ENCODE measurements around the gene NRROS. TPM values are rescaled to one million over a fixed set of nuclear protein-coding genes. Genes with fewer than 3 reads are reported as not detected.

Gene NRROS
- total RNA-seq, 6 experiments from 2014 or later, result 1.2 to 4.0 (median 2.1) TPM

DNA sequence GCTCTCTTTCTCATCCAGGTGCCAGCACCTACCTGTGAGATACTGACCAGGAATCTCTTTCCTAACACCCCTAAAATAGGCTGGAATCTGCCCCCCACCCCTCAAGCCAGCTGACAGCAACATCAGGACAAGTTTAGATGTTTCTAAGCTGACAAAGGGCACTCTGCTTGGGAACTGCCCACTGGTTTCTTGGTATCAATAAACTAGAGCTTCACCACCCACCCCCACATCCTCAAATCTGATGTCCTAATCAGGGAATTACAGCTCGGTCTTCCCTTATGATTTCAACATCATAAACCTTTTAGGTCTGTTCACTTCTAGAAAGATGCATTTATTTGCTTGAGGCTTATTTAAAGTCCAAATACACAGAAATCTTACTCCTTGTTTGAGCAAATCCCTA, 37.9 kb downstream of the NRROS start:
- H3K36me3 ChIP-seq, result no peaks in the 10 kb centered on the region
- no peak for ATAC-seq
- no peaks in the 10 kb centered on the region for H3K9me3 ChIP-seq
- H3K4me3 ChIP-seq, result no peak overlapping the region
- intact Hi-C loops (cut with DNase I), result no loop called here
- no peaks in the 10 kb centered on the region for H3K27me3 ChIP-seq
- DNase-seq, result no peak
- no peaks in the 10 kb centered on the region for H3K4me1 ChIP-seq
- 0% methylated on average over 1 of the region's 1 CpG for WGBS (ENCODE audit: insufficient coverage, low coverage, low lambda C conversion rate, missing lambda C conversion rate)
- no peak for TF ChIP-seq POLR2A (IDR thresholded peaks at IDR 0.05)
- TF ChIP-seq, protein P1, sequence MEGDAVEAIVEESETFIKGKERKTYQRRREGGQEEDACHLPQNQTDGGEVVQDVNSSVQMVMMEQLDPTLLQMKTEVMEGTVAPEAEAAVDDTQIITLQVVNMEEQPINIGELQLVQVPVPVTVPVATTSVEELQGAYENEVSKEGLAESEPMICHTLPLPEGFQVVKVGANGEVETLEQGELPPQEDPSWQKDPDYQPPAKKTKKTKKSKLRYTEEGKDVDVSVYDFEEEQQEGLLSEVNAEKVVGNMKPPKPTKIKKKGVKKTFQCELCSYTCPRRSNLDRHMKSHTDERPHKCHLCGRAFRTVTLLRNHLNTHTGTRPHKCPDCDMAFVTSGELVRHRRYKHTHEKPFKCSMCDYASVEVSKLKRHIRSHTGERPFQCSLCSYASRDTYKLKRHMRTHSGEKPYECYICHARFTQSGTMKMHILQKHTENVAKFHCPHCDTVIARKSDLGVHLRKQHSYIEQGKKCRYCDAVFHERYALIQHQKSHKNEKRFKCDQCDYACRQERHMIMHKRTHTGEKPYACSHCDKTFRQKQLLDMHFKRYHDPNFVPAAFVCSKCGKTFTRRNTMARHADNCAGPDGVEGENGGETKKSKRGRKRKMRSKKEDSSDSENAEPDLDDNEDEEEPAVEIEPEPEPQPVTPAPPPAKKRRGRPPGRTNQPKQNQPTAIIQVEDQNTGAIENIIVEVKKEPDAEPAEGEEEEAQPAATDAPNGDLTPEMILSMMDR (IDR thresholded peaks at IDR 0.05), result no peak
- no peak overlapping the region for H3K27ac ChIP-seq

DNA sequence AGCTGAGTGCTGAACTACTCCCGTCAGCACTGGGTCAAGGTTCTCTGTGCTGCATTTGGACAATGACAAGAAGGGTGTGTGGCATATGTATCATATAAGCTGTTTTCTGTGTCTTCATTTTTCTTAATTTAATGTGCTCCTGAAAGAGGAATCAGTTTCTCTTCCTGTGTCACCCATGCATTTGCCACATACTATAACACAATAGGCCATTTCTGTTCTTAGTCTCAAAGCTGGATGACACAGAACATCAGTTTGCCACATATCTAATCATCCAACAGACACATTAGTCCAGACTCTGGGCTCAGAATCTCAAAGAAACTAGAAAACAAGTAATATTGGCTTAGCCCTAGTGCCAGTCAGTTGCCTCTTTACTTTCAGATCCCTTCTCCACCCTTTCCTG, 38.4 kb downstream of the NRROS start:
- H3K27ac ChIP-seq, result no peak overlapping the region
- no peak overlapping the region for H3K4me3 ChIP-seq
- no peaks in the 10 kb centered on the region for H3K4me1 ChIP-seq
- no peaks in the 10 kb centered on the region for H3K9me3 ChIP-seq
- WGBS (ENCODE audit: insufficient coverage, low coverage, low lambda C conversion rate, missing lambda C conversion rate), result 41% methylated on average over 1 of the region's 1 CpG
- no peaks in the 10 kb centered on the region for H3K27me3 ChIP-seq
- TF ChIP-seq, protein P1 (IDR thresholded peaks at IDR 0.05), result no peak
- TF ChIP-seq POLR2A (IDR thresholded peaks at IDR 0.05), result no peak
- intact Hi-C loops (cut with DNase I), result no loop called here
- DNase-seq (no peak), ATAC-seq (no peak)
- no peaks in the 10 kb centered on the region for H3K36me3 ChIP-seq

DNA sequence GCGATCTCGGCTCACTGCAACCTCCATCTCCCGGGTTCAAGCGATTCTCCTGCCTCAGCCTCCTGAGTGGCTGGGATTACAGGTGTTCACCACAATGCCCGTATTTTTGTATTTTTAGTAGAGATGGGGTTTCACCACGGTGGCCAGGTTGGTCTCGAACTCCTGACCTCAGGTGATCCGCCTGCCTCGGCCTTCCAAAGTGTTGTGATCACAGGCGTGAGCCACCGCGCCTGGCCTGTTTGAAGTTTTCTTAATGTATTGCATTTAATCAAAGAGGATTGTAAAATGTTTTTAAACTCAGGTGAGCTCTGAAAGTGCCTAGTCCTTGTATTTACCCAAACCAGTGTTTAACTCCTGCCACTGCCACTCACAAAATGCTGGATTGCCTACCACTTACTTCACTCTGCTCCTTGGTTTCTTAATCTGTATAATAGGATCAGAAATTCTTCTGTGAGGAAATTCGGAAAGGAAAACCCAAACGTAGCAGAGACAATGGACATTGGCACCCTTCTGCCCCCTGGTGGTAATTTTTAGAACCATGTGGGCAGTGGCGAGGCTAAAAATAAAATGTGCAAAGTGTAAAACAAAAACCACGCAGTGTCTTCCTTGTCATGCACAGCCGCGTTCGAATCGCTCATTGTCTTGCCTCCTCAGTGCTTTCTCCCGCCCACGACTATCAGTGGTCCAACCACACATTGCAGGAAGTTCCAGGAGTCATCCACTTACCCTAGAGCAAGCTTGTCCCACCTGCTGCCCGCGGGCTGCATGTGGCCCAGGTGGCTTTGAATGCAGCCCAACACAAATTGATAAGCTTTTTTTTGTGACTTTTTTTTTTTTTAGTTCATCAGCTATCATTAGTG, 45.3 kb downstream of the NRROS start:
- intact Hi-C loops (cut with DNase I), result loop anchor here (5.0 kb wide), 1 partner anchor 72 kb away; no protein-coding TSS in a partner anchor
- H3K4me3 ChIP-seq, result no peak overlapping the region
- WGBS (ENCODE audit: insufficient coverage, low coverage, low lambda C conversion rate, missing lambda C conversion rate), result 28% methylated on average over 19 of the region's 24 CpGs

DNA sequence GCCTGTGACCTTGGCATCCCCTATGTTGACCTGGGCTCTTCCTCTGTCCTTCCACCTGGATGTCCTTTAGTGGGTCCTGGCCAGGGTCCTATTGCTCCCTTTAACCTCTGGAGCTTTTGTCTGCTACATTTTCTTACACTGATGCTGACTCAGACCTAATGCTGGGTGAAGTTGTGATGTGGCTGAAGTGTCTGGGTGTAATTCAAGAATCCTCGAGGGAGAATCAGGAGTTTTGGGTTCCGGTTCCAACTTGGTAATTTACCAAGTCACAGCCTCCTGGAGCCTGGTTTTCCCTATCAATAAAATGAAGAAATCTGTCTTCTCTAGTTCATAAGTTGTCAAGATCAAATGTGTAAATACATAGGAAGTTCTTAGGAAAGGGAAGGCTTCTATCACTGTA, 46.9 kb downstream of the NRROS start:
- Histone ChIP-seq H3K36me3 (no peaks in the 10 kb centered on the region), H3K9me3 (no peaks in the 10 kb centered on the region), H3K27me3 (no peaks in the 10 kb centered on the region), H3K4me1 (peaks cover 0 to 7% (median 0%) of the 10 kb centered on the region in 4 donors), H3K4me3 (no peak overlapping the region), H3K27ac (no peak overlapping the region)
- no peak for ATAC-seq
- TF ChIP-seq POLR2A (IDR thresholded peaks at IDR 0.05), result no peak
- TF ChIP-seq, protein P1 (IDR thresholded peaks at IDR 0.05), result no peak
- intact Hi-C loops (cut with DNase I), result loop anchor here in 1 of 2 donors (5.0 kb wide), 1 partner anchor 74 kb away; no protein-coding TSS in a partner anchor
- DNase-seq, result no peak
- WGBS (ENCODE audit: insufficient coverage, low coverage, low lambda C conversion rate, missing lambda C conversion rate), result 58% methylated on average over 2 of the region's 2 CpGs

More for the DNA sequence above, 45.3 kb downstream of the NRROS start:
- ATAC-seq (peak; percentile 86 to 91 (median 88)), DNase-seq (peak in 2 of 3 donors; percentile 34 to 63)
- Histone ChIP-seq H3K36me3 (no peaks in the 10 kb centered on the region), H3K9me3 (no peaks in the 10 kb centered on the region), H3K27me3 (no peaks in the 10 kb centered on the region), H3K27ac (no peak overlapping the region), H3K4me1 (peaks cover 0 to 7% (median 0%) of the 10 kb centered on the region in 4 donors)
- no peak for TF ChIP-seq POLR2A (IDR thresholded peaks at IDR 0.05)
- TF ChIP-seq, protein P1 (IDR thresholded peaks at IDR 0.05), result peak; percentile 89 to 90 (median 89)
